ENCODE data around the gene TBC1D32. TPM values are rescaled to one million over a fixed set of nuclear protein-coding genes. Genes with fewer than 3 reads are reported as not detected.
"Not testable (repeated sequence)": the region's sequence is repeated elsewhere in the genome, so short reads cannot be mapped to it uniquely, and the experiment has no call there.

The TBC1D32 gene
- total RNA-seq, 1 donor from 2014 or later: 48.4 TPM

DNA sequence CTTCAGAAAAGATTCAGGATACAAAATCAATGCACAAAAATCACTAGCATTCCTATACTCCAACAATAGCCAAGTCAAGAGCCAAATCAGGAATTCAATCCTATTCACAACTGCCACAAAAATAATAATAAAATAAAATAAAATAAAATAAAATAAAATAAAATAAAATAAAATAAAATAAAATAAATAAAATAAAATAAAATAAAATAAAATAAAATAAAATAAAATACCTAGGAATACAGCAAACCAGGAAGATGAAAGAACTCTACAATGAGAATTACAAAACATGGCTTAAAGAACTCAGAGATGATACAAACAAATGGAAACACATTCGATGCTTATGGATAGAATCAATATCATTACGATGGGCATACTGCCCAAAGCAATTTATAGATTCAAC is 120.9 kb downstream of the TBC1D32 start:
- not testable (repeated sequence) for DNase-seq

- DNase-seq: no peak
Measured at GRCh38 chr6:121210943-121211342, 123.3 kb downstream of the TBC1D32 start.

GRCh38 chr6:121205569-121205968 is 128.7 kb downstream of the TBC1D32 start:
- DNase-seq: no peak

DNA sequence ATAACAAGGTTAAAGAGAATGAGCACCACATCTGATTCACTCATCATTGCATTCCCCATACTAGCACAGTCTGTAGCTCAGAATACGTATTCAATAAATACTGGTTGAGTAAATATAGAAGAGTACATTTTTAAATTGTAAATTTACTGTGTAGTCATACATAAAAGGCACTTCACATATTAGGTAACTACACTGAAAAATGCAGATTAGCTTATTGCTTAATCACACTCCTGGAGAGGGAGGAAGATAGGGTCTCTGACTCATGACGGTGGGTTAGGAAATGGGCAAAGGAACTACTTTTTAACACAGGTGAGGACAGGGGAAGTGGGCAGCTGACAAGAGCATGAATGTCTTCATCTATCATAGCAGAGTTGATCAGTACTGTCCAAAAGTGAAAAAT is 133.2 kb downstream of the TBC1D32 start:
- no peak for DNase-seq

DNA sequence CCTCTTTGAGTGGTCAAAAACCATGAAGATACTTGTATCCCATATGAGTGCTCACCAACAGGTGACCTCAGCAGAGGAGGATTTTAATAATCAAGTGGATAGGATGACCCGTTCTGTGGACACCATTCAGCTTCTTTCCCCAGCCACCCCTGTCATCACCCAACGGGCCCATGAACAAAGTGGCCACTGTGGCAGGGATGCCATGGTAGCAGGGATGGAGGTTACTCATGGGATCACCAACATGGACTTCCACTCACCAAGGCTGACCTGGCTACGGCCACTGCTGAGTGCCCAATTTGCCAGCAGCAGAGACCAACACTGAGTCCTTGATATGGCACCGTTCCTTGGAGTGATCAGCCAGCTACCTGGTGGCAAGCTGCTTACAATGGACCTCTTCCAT is 138.2 kb downstream of the TBC1D32 start:
- DNase-seq: not testable (repeated sequence)

DNA sequence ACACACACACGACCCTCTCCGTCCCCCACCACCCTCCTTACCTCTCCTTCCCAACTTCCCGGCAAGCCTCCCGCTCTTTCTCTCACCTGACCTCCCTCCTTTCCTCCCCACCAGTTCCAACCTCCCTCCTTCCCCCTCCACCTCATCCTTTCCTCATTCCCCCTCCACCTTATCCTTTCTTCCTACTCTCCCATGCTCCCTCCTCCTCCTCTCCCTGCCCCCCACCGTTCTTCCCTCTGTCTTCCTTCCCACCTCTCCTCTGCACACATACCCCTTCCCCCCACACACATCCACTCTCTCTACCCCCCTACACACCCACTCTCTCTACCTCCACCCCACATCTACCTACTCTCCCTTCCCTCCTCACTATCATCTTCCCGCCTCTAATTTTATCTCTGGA is 144.2 kb downstream of the TBC1D32 start:
- no peak for DNase-seq

DNA sequence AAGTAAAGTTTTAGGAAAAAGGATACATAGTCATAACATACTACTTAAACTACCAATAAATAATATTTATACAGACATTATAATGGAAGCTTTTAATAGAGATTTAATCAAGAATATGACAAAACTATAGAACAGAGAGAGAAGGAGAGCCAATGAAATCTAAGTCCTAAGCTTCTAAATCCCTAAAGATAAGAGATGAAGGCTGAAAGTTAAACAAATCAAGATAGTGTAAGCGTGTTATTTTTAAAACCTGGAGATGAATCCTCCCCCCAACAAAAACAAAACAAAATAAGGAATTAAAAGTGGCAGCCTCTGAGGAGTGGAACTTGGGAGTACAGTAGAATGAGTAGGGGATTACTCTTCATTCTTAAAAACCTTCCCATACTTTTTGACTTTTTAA is 145.9 kb downstream of the TBC1D32 start:
- DNase-seq: no peak

- DNase-seq: no peak
Measured at GRCh38 chr6:121187833-121188200, 146.5 kb downstream of the TBC1D32 start.

- no peak for DNase-seq
Measured at GRCh38 chr6:121187200-121187832, 147.0 kb downstream of the TBC1D32 start.

DNA sequence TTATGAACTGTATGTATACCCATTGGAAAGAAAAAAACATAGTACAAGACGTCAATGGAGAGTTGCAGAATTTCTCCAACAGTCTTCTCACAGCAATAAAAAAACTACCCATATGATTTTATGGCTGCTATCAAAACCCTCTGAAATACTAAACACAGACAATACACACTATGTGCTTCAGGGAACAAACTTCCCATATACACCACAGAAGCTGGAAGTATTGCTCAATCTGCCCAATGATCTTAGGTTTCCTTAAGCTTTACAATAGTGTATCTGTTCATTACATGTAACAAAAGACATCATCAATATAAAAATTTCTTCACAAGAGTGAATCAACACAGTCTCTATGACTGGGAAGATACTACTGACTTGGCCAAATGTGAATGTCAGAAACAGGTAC is 150.5 kb downstream of the TBC1D32 start:
- no peak for DNase-seq

DNA sequence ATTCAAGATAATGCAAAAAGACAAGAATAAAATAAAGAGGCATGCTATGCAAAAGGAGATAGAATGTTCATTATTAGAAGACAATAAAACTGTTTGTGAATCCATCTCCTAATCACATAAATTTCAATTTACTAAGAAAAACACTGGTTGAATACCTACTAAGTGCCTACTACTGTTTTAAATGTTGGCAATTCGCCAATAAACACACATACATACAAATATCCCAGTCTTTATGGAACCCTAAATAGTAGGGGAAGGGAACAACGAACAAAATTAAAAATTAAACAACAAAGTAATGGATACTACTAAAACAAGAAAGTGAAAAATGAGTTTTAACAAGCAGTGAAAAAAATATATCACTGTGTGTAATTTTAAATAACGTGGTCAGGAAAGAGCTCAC is 158.5 kb downstream of the TBC1D32 start:
- DNase-seq: no peak

DNA sequence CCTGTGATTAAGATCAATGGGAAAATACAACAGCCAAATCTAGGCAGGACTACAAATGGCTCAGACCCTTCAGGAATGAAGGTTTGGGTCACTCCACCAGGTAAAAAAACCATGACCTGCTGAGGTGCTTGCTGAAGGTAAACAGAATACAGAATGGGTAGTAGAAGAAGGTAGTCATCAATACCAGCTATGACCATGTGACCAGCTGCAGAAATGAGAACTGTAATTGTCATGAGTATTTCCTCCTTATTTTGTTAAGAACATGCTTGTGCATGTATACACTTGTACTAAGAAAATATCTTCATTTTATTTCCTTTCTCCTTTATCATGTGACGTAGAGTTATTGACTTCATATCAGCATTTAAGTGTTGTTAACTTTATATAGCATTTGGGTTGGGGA is 161.8 kb downstream of the TBC1D32 start:
- not testable (repeated sequence) for DNase-seq

DNA sequence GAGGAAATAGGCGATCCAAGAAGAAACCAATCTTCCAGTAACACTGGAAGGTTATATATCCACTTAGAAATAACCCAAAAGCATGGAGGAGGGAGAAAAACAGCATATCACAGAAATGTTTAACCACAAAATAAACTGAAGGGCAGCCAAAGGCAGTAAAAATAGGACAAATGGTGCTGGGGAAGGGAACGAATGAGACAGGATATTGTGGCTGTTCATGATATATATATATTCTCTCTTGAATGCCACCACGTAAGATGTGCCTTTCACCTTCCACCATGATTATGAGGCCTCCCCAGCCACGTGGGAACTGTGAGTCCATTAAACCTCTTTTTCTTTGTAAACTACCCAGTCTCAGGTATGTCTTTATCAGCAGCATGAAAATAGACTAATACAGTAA is 162.4 kb downstream of the TBC1D32 start:
- DNase-seq: no peak

DNA sequence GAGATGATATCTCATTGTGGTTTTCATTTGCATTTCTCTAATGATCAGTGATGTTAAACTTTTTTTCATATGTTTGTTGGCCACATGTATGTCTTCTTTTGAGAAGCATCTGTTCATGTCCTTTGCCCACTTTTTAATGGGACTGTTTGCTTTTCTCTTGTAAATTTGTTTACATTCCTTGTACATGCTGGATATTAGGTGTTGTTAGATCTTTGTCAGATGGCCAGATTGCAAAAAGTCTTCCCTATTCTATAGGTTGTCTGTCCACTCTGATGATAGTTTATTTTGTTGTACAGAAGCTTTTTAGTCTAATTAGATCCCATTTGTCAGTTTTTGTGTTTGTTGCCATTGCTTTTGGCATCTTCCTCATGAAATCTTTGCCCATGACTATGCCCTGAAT is 172.4 kb downstream of the TBC1D32 start:
- DNase-seq: no peak

DNA sequence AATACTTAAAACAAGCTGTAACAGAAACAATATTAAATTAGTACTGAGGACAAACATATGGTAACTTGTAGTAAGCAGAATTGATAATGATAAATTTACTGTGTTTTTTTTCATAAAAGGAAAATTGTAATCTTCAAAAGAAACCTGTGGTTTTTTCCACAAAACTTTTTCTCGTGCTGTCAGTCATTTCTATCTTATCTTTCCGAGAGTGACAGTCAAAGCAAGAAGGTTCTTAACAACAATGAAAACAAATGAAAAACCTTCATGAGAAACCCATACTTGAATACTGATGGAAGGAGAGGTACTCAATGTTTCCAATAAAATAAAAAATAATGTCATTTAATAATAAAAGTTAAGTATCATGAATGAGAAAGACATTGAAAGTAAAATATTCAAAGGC is 174.0 kb downstream of the TBC1D32 start:
- DNase-seq: no peak

DNA sequence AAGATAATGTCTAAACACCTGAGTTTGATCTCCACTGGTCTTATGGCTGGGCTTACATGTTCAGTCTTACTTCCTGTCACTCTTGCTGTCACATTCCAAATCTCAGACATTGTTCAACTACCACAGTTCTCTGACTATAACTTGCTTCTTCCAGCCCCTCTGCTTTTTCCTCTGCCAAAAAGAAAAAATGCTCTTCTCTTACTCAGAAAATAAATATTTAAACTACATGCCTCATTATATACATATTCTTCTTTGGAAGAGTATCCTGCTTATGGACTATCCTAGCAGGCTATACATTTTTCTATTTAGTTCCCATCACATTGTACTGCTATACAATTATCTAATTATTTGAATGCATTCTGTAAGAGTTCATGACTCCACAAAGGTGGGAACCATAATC is 175.4 kb downstream of the TBC1D32 start:
- no peak for DNase-seq

GRCh38 chr6:121158438-121158837 is 175.8 kb downstream of the TBC1D32 start:
- DNase-seq: no peak

DNA sequence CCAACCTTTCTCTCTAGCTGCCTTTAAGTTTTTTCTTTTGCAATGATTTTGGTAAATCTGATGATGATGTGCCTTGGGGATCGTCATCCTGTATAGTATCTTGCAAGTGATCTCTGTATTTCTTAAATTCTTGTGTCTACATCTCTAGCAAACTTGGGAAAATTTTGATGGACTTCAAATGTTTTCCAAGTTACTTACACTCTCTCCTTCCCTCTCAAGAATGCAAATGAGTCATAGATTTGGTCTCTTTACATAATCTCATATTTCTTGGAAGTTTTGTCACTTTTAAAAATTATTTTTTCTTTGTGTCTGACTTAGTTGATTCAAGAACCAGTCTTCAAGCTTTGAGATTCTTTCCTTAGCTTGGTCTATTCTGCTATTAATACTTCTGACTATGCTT is 176.4 kb downstream of the TBC1D32 start:
- no peak for DNase-seq

- no peak for DNase-seq
Measured at GRCh38 chr6:121143476-121143875, 190.8 kb downstream of the TBC1D32 start.

GRCh38 chr6:121142093-121142492 is 192.2 kb downstream of the TBC1D32 start:
- no peak for DNase-seq

DNA sequence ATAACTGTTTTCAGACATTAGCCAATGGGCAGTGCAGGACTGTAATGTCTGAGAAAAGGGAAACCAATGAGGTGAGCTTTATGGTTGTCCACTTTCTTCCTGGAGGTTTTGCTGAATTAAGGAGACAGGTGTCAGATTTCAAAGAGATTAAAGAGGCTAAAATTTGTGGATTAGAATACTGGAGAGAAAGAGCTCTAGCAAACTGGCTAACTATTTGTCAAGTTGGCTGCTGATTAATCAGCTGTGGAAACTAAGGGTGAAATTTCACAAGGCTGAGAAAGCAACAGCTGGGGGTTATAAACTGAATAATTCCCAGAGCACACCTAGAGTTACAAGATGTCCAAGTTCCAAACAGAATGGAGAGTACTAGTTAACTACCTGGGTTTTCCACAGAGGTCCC is 198.9 kb downstream of the TBC1D32 start:
- DNase-seq: no peak

DNA sequence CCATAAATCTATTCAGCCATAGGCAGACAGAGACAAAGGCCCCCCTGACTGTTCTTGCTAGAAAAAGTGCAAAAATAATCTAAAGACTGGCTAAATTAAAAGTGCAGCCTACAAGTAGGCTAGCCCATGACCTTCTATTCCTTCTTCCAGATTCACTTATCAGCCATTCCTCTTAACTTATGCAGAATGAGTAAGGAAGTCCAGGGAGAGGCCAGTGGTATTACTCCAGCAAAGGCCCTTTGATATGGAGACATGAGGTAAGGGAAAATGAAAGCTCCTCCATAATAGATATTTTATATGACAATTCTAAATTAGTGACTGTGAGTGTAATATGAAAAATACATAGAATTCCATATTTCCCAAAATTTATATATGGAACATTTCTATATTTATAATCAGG is 199.4 kb downstream of the TBC1D32 start:
- DNase-seq: no peak

DNA sequence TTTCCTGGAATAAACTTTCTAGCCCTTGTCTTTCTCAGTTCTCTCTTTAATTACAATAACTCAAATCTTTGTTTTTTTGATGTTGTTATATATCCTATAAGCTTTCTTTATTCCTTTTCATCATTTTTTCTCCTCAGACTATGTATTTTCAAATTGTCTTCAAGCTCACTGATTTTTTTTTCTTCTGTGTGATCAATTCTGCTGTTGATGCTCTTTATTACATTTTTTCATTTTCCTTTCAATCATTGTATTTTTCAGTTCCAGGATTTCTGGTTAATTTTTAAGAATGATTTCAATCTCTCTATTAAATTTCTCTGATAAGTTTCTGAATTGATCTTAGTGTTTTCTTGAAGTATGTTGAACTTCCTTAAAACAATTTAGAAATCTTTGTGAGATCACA is 209.7 kb downstream of the TBC1D32 start:
- no peak for DNase-seq

DNA sequence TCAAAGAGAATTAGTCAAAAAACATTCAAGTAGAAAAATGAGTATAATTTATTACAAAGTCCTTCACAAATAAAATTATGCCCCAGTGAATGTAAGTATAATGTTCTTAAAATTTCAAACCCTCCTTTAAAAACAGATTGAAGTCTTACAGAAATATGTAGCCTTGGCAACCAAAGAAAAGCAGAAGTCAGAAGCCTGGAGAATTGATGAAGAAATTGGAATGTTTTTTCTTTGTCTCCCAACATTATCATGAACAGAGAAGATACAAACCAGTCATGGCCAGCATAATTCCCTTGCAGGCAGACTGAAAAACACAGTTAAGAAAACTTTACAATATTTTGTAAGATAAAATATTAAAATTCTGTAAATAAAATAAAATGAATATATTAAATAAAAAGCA is 221.9 kb downstream of the TBC1D32 start:
- no peak for DNase-seq

GRCh38 chr6:121110733-121111132 is 223.5 kb downstream of the TBC1D32 start:
- DNase-seq: no peak
